ENCODE data around the gene AKAP10.

DNA sequence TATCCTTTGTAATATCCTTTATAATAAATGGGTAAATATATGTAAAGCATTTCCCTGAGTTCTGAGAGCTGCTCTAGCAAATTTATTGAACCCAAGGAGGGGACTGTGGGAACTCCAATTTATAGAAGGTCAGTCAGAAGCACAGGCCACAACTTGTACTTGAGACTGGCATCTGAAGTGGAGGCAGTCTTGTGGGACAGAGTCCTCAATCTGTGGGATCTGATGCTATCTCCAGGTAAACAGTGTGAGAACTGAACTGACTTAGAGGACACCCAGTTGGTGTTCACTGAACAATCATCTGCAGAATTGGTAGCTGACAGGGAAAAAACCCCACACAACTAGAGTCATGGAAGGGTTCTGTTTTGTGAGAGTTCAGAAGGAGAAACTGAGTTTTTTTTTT lies 34.0 kb downstream of the AKAP10 start:
- TF ChIP-seq POLR2A (IDR thresholded peaks at IDR 0.05): no peak
- TF ChIP-seq, protein P1, sequence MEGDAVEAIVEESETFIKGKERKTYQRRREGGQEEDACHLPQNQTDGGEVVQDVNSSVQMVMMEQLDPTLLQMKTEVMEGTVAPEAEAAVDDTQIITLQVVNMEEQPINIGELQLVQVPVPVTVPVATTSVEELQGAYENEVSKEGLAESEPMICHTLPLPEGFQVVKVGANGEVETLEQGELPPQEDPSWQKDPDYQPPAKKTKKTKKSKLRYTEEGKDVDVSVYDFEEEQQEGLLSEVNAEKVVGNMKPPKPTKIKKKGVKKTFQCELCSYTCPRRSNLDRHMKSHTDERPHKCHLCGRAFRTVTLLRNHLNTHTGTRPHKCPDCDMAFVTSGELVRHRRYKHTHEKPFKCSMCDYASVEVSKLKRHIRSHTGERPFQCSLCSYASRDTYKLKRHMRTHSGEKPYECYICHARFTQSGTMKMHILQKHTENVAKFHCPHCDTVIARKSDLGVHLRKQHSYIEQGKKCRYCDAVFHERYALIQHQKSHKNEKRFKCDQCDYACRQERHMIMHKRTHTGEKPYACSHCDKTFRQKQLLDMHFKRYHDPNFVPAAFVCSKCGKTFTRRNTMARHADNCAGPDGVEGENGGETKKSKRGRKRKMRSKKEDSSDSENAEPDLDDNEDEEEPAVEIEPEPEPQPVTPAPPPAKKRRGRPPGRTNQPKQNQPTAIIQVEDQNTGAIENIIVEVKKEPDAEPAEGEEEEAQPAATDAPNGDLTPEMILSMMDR (IDR thresholded peaks at IDR 0.05): no peak
- TF ChIP-seq EP300 (IDR thresholded peaks at IDR 0.05): no peak

All from suprapubic skin (tissue), 3 donors.